GM18951 (cell line): ENCODE measurements around the gene SGMS1.
"Not testable (repeated sequence)": the region's sequence is repeated elsewhere in the genome, so short reads cannot be mapped to it uniquely, and the experiment has no call there.

Experiments
- POLR2A ChIP-seq: IDR thresholded peaks from 4 replicates; pipeline ENCODE4 v1.6.1; 2011; ENCODE audit warnings: mild to moderate bottlenecking; ENCODE audit not compliant: insufficient read length, insufficient read depth; ENCODE audit errors: extremely low read depth
- in situ Hi-C: fragments of 300-500 bp; cut with MboI; formaldehyde crosslinking; loops from one replicate; pipeline ENCODE4 v1.12.0; 2022; ENCODE audit warnings: low sequenced_read_pairs, mixed read lengths, inconsistent platforms; ENCODE audit not compliant: unreplicated experiment

SGMS1 gene

GRCh38 chr10:50358411-50358810 lies 265.3 kb downstream of the SGMS1 start:
- in situ Hi-C loops: no loop called here
- TF ChIP-seq POLR2A: no peak

GRCh38 chr10:50356481-50356832 lies 267.3 kb downstream of the SGMS1 start:
- in situ Hi-C loops: not testable (repeated sequence)

- in situ Hi-C loops: not testable (repeated sequence)
These were observed 267.9 kb downstream of the SGMS1 start for GRCh38 chr10:50355693-50356480.

- in situ Hi-C loops: no loop called here
- TF ChIP-seq POLR2A: no peak
These were observed 272.1 kb downstream of the SGMS1 start for GRCh38 chr10:50351483-50352146.

GRCh38 chr10:50350366-50350765 lies 273.4 kb downstream of the SGMS1 start:
- in situ Hi-C loops: no loop called here
- no peak for TF ChIP-seq POLR2A

- in situ Hi-C loops: no loop called here
- TF ChIP-seq POLR2A: no peak
These were observed 274.2 kb downstream of the SGMS1 start for GRCh38 chr10:50349554-50349953.

- in situ Hi-C loops: no loop called here
- no peak for TF ChIP-seq POLR2A
These were observed 276.4 kb downstream of the SGMS1 start for GRCh38 chr10:50347394-50347802.

GRCh38 chr10:50346942-50347341 lies 276.8 kb downstream of the SGMS1 start:
- TF ChIP-seq POLR2A: no peak
- in situ Hi-C loops: no loop called here

GRCh38 chr10:50345545-50345944 lies 278.2 kb downstream of the SGMS1 start:
- TF ChIP-seq POLR2A: no peak
- in situ Hi-C loops: no loop called here

- TF ChIP-seq POLR2A: no peak
- in situ Hi-C loops: no loop called here
These were observed 279.9 kb downstream of the SGMS1 start for GRCh38 chr10:50343702-50344331.

GRCh38 chr10:50341987-50342386 lies 281.8 kb downstream of the SGMS1 start:
- TF ChIP-seq POLR2A: no peak
- in situ Hi-C loops: no loop called here

- in situ Hi-C loops: no loop called here
- no peak for TF ChIP-seq POLR2A
These were observed 287.6 kb downstream of the SGMS1 start for GRCh38 chr10:50336140-50336539.

- no peak for TF ChIP-seq POLR2A
- in situ Hi-C loops: no loop called here
These were observed 288.4 kb downstream of the SGMS1 start for GRCh38 chr10:50335397-50335796.

GRCh38 chr10:50334273-50334672 lies 289.5 kb downstream of the SGMS1 start:
- in situ Hi-C loops: no loop called here
- no peak for TF ChIP-seq POLR2A

GRCh38 chr10:50333872-50334271 lies 289.9 kb downstream of the SGMS1 start:
- TF ChIP-seq POLR2A: no peak
- in situ Hi-C loops: no loop called here
